CD14-positive monocyte (primary cell): Measurements from ENCODE around the gene PLEKHG4. TPM values are rescaled to one million over a fixed set of nuclear protein-coding genes. Genes with fewer than 3 reads are reported as not detected.

Experiments used
- DNase-seq, 3 donors: peaks; one replicate each; pipeline ENCODE4 v3.0.0-alpha.2; 2011 to 2022
- H2AFZ ChIP-seq: 2 replicates; pipeline ENCODE4 v1.6.0; 2012; ENCODE audit warnings: mild to moderate bottlenecking, low read depth, low read length, inconsistent platforms; ENCODE audit not compliant: insufficient read depth, poor library complexity, severe bottlenecking
- H3K27ac ChIP-seq, 2 donors: 1 replicate in 1 of 2; 2 replicates in 1 of 2; pipeline ENCODE4 v1.5.1; 2012 to 2013; ENCODE audit warnings: low read length in 2 of 2, control low read depth in 1 of 2, inconsistent platforms in 1 of 2, low read depth in 1 of 2, mild to moderate bottlenecking in 1 of 2
- H3K27me3 ChIP-seq, 2 donors: one replicate each; pipeline versions ENCODE4 v1.6.0 to v1.6.1; 2011 to 2013; ENCODE audit warnings: low read length in 2 of 2; ENCODE audit not compliant: control insufficient read depth in 2 of 2, insufficient read depth in 2 of 2
- H3K36me3 ChIP-seq, 2 donors: replicated peaks in 1 of 2; 1 replicate in 1 of 2; 2 replicates in 1 of 2; pipeline versions ENCODE4 v1.5.1 to v1.6.1; 2012 to 2013; ENCODE audit warnings: low read length in 2 of 2, control low read depth in 1 of 2, inconsistent platforms in 1 of 2, mild to moderate bottlenecking in 1 of 2; ENCODE audit not compliant: insufficient read depth in 2 of 2, control insufficient read depth in 1 of 2
- H3K4me1 ChIP-seq, 2 donors: 1 replicate in 1 of 2; 2 replicates in 1 of 2; pipeline versions ENCODE4 v1.5.1 to v1.6.1; 2012 to 2013; ENCODE audit warnings: low read length in 2 of 2, control low read depth in 1 of 2, inconsistent platforms in 1 of 2, mild to moderate bottlenecking in 1 of 2, moderate library complexity in 1 of 2; ENCODE audit not compliant: insufficient read depth in 2 of 2, control insufficient read depth in 1 of 2
- H3K4me2 ChIP-seq: replicated peaks from 2 replicates; pipeline ENCODE3; 2012; ENCODE audit warnings: low read length, moderate library complexity, mild to moderate bottlenecking; ENCODE audit not compliant: poor library complexity, severe bottlenecking; ENCODE audit errors: extremely low read depth
- H3K4me3 ChIP-seq, 3 experiments: fragments of 200-600 bp in 1 of 3; sonication (generic) in 1 of 3; replicated peaks in 1 of 3; 1 replicate in 2 of 3; 2 replicates in 1 of 3; pipeline ENCODE4 v1.5.1; 2011 to 2013; ENCODE audit warnings: low read length in 3 of 3, mild to moderate bottlenecking in 3 of 3, control low read depth in 2 of 3, low read depth in 2 of 3, inconsistent platforms in 1 of 3, moderate library complexity in 1 of 3
- H3K79me2 ChIP-seq: 2 replicates; pipeline ENCODE4 v1.6.0; 2012; ENCODE audit warnings: mild to moderate bottlenecking, control low read depth, inconsistent platforms, low read length, moderate library complexity; ENCODE audit not compliant: insufficient read depth
- H3K9ac ChIP-seq: 2 replicates; pipeline ENCODE4 v1.6.0; 2017; ENCODE audit warnings: low read length, mild to moderate bottlenecking; ENCODE audit not compliant: insufficient read depth, poor library complexity, severe bottlenecking
- H3K9me3 ChIP-seq, 2 donors: replicated peaks in 1 of 2; 1 replicate in 1 of 2; 2 replicates in 1 of 2; pipeline versions ENCODE4 v1.5.1 to v1.6.1; 2012 to 2013; ENCODE audit warnings: low read length in 2 of 2, control low read depth in 1 of 2; ENCODE audit not compliant: control insufficient read depth in 1 of 2, insufficient read depth in 1 of 2
- H4K20me1 ChIP-seq: 2 replicates; pipeline ENCODE4 v1.6.0; 2012; ENCODE audit warnings: mild to moderate bottlenecking, low read length, control low read depth, moderate library complexity; ENCODE audit not compliant: insufficient read depth
- H3K27ac Mint-ChIP-seq, 7 donors: one replicate each; pipeline ENCODE4 v1.8.0; 2020; ENCODE audit warnings: mild to moderate bottlenecking in 7 of 7, mixed read lengths in 7 of 7, moderate library complexity in 6 of 7, inconsistent platforms in 2 of 7
- H3K27me3 Mint-ChIP-seq, 3 donors: one replicate each; pipeline ENCODE4 v1.8.0; 2021 to 2022; ENCODE audit warnings: low read depth in 3 of 3, mild to moderate bottlenecking in 3 of 3, mixed read lengths in 3 of 3, moderate library complexity in 3 of 3, inconsistent platforms in 1 of 3
- H3K36me3 Mint-ChIP-seq, 2 donors: one replicate each; pipeline ENCODE4 v1.8.0; 2020; ENCODE audit warnings: mixed read lengths in 2 of 2, inconsistent platforms in 1 of 2, mild to moderate bottlenecking in 1 of 2
- H3K4me1 Mint-ChIP-seq: one replicate; pipeline ENCODE4 v1.8.0; 2020; ENCODE audit warnings: mild to moderate bottlenecking, mixed read lengths
- H3K4me3 Mint-ChIP-seq, 2 donors: one replicate each; pipeline ENCODE4 v1.8.0; 2020; ENCODE audit warnings: mild to moderate bottlenecking in 2 of 2, mixed read lengths in 2 of 2, moderate library complexity in 1 of 2
- H3K9me3 Mint-ChIP-seq, 7 donors: one replicate each; pipeline ENCODE4 v1.8.0; 2020 to 2022; ENCODE audit warnings: mixed read lengths in 7 of 7, mild to moderate bottlenecking in 6 of 7, moderate library complexity in 6 of 7, inconsistent platforms in 2 of 7
- CTCF ChIP-seq: fragments of 200-600 bp; IDR thresholded peaks from one replicate; pipeline ENCODE4 v1.8.0; 2022; ENCODE audit warnings: antibody characterized with exemption, mild to moderate bottlenecking
- WGBS: methylation state at CpG from one replicate; pipeline ENCODE4 v1.1.5; 2013; ENCODE audit warnings: missing lambda C conversion rate; ENCODE audit not compliant: insufficient coverage; 5-methylcytosine and 5-hydroxymethylcytosine counted together
- intact Hi-C, 2 donors: fragments of 100-400 bp; cut with micrococcal nuclease; formaldehyde crosslinking; loops; one replicate each; pipeline versions ENCODE4 v1.15.0 to v1.15.1; 2023
- polyA plus RNA-seq, 3 donors: library from polyadenylated mRNA; depleted of rRNA in 1 of 3; unstranded in 2 of 3; stranded (reverse) in 1 of 3; fragments of 300-500 nt in 2 of 3; fragments of >200 nt in 1 of 3; fragmentation: Illumina TruSeq in 2 of 3; gene quantifications; 1 replicate in 2 of 3; 2 replicates in 1 of 3; pipeline ENCODE4 v1.2.3, GENCODE V29; 2012 to 2021

PLEKHG4 gene
- polyA plus RNA-seq, 3 donors: 0.79 to 3.2 (median 3.0) TPM

- H2AFZ ChIP-seq: no peak overlapping the region
- H3K4me1 ChIP-seq: no peaks in the 10 kb centered on the region
- no peaks in the 10 kb centered on the region for H3K36me3 ChIP-seq
- H3K79me2 ChIP-seq: no peaks in the 10 kb centered on the region
- no peak overlapping the region for H3K4me3 ChIP-seq
- peaks cover 5 to 6% (median 5%) of the 10 kb centered on the region in 3 donors for H3K27me3 Mint-ChIP-seq
- no peaks in the 10 kb centered on the region for H3K9me3 ChIP-seq
- no peaks in the 10 kb centered on the region for H3K36me3 Mint-ChIP-seq
- H3K4me3 Mint-ChIP-seq: no peak overlapping the region
- no peak for DNase-seq
- no peak overlapping the region for H3K4me2 ChIP-seq
- no peak overlapping the region for H3K27ac ChIP-seq
- no peaks in the 10 kb centered on the region for H3K4me1 Mint-ChIP-seq
- H4K20me1 ChIP-seq: no peaks in the 10 kb centered on the region
- no peak overlapping the region for H3K27ac Mint-ChIP-seq
- no peaks in the 10 kb centered on the region for H3K9me3 Mint-ChIP-seq
- intact Hi-C loops: no loop called here
- no peaks in the 10 kb centered on the region for H3K27me3 ChIP-seq
- H3K9ac ChIP-seq: no peak overlapping the region
- WGBS: 86% methylated on average over 4 of the region's 7 CpGs
- no peak for TF ChIP-seq CTCF
Observed at GRCh38 chr16:67294938-67295361, 15.6 kb downstream of the PLEKHG4 start.

GRCh38 chr16:67296420-67296819 is 17.1 kb downstream of the PLEKHG4 start:
- no peaks in the 10 kb centered on the region for H3K9me3 Mint-ChIP-seq
- H3K36me3 Mint-ChIP-seq: no peaks in the 10 kb centered on the region
- no peak overlapping the region for H3K27ac Mint-ChIP-seq
- Histone ChIP-seq H3K9me3 (no peaks in the 10 kb centered on the region), H3K79me2 (no peaks in the 10 kb centered on the region), H3K27me3 (no peaks in the 10 kb centered on the region), H3K4me2 (no peak overlapping the region), H3K27ac (no peak overlapping the region), H4K20me1 (no peaks in the 10 kb centered on the region), H2AFZ (no peak overlapping the region), H3K36me3 (no peaks in the 10 kb centered on the region), H3K4me3 (no peak overlapping the region), H3K4me1 (no peaks in the 10 kb centered on the region), H3K9ac (no peak overlapping the region)
- peaks cover 2 to 6% (median 5%) of the 10 kb centered on the region in 3 donors for H3K27me3 Mint-ChIP-seq
- WGBS: no CpG with 5 or more reads among the region's 3 CpGs
- no peaks in the 10 kb centered on the region for H3K4me1 Mint-ChIP-seq
- no peak overlapping the region for H3K4me3 Mint-ChIP-seq
- intact Hi-C loops: no loop called here
- no peak for DNase-seq
- TF ChIP-seq CTCF: no peak
